Stimulated activated CD4-positive, alpha-beta T cell treated with anti-CD3 and anti-CD28 coated beads, Interleukin-15, amount 100 ng/mL, for 24 hours (primary cell): ENCODE measurements around the gene PIPOX.

Source experiments
- DNase-seq: peaks from one replicate; pipeline ENCODE4 v3.0.0-alpha.2; 2020

The PIPOX gene

GRCh38 chr17:29020576-29020975 lies 22.4 kb upstream of the PIPOX start:
- DNase-seq: no peak

- DNase-seq: no peak
These were observed 21.7 kb upstream of the PIPOX start for GRCh38 chr17:29021226-29021625.

GRCh38 chr17:29022074-29022473 lies 20.9 kb upstream of the PIPOX start:
- no peak for DNase-seq

GRCh38 chr17:29024316-29024952 lies 18.5 kb upstream of the PIPOX start:
- DNase-seq: no peak

DNA sequence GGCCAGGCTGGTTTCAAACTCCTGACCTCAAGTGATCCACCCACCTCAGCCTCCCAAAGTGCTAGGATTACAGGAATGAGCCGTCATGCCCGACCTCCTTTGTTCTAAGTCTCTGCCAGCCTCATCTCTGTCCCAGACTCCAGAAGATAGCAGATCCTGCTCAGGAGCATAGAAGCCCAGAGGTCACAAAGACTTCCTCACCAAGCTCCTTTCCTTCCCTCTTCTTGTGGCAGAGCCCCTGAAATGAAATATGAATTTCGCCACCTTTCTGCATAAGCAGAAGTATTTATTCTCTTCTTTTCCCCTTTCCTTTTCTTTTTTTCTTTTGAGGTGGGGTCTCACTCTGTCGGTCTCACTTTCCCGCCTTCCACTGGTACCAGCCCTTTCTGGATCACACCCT lies 11.5 kb upstream of the PIPOX start:
- no peak for DNase-seq

DNA sequence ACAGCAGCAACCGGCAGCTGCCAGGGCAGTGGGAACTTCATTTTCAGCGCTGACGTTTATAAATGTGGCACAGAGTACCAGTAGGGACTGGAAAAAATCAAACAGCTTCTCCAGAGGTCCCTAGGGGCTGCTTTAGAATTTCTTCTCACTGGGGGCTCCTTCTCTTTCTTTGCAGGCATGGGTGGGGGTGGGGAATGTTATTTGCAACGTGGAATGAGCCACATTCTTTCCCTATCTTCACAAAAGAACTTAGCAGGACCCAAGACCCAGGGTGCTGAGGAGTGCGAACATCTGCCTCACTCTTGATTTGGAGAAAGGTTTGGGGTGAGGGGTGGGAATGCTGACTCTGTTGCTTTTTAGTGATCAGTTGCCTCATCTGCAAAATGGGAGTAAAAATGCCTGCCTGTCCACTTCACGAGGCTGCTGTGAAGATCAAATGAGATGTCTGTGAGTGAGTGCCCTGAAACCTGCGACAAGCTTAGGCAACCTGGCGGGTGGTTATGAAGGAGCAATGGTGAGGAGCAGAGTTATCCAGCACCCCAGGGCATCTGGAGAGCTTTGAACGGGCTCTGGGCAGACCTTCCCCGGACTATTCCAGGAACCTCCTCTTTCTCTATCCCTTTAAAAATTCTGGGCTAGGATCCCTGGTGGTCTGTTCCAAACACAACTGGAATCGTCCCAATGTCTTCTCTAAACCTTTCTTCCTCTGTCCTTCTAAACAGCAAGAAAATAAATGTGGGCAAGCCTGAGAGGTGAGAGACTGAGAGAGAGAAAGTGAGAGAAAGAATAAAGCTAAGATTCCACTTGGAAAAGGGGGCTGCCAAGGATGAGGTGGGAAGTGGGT lies 10.7 kb upstream of the PIPOX start:
- no peak for DNase-seq

GRCh38 chr17:29032857-29033197 lies 10.1 kb upstream of the PIPOX start:
- no peak for DNase-seq

DNA sequence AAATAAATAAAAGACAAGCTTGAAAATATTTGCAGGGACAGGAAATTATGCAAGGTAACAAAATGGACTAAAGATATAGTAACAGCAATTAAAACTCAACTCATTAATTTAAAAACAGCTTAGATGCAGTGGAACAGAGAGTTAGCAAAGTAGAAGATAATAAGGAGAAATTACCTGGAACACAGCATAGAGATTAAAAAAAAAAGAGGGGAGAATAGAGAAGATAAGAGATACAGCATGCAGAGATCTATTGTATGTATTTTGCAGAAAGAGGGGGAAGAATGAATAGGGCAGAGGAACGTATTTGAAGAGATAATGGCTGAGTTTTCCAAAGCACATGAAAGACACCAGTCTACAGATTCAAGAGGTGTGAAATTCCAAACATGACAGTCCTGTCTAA lies 8.4 kb upstream of the PIPOX start:
- no peak for DNase-seq

- DNase-seq: no peak
These were observed 6.4 kb upstream of the PIPOX start for GRCh38 chr17:29036584-29036983.

GRCh38 chr17:29037739-29038084 lies 5.2 kb upstream of the PIPOX start:
- DNase-seq: no peak

DNA sequence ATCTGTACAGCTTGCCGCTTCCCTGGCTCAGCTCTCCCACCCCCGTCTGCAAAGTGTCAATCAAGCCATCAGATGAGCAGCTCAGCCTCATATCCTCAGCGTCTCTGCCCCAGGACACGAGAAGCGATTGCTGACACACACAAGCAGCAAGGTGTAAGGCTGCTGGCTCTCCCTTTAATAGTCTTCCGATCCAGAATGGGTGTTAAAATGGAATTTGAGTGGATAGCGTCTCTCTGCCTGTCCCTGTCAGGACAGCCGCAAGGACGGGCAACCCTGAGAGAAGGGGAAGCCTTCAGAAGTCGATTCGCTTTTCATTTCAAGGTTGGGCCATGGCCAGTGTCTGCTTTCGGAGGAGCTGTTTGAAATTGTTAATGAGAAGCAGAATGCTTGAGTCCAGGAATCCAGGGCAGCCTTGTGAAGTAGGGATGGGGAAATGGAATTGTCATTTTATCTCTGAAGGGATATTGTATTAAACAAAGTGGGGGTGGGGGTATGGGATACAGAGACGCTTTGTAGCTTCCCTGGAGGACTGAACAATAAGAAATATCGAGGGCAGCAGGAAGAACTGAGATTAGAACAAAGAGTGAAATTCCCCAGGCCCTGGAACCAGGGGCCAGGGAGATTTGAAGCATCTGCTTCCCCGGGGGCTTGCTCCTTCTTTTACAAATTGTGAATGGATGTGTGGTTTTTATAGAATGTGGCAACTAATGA lies 4.7 kb upstream of the PIPOX start:
- DNase-seq: no peak

GRCh38 chr17:29039764-29040598 lies 3.0 kb upstream of the PIPOX start:
- DNase-seq: no peak

- DNase-seq: no peak
These were observed 1.9 kb upstream of the PIPOX start for GRCh38 chr17:29041091-29041490.

- no peak for DNase-seq
These were observed 1.4 kb upstream of the PIPOX start for GRCh38 chr17:29041571-29041970.

- DNase-seq: no peak
These were observed 789 bp upstream of the PIPOX start for GRCh38 chr17:29042026-29042678.

DNA sequence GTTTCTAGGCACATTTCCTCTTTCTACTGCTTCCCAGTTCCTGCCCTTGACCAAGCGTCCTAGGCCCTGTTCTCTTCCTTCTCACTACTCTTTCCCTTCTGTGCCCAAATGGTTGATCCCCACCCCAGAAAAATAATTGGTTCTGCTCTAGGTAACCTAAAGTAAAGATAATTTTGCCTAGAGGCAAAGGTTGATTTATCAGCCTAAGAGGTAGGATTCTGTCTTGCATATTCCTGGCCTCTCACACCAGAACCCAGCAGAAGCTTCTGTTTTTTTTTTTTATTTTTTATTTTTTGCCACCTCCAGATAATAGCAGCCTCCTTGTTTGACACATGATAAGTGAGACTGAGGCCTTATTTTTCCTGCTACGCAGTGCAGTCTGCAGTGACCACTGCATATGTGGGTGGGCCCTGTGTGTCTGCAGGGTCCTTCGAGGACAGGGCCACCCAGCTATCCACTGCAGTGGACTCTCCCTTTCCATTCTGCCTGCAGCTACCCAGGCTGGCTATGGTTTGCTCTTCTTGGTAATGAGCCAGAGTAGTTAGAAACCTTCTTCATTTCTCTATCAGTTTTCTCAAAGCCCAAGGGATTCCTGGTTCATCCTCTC lies 701 bp downstream of the PIPOX start:
- no peak for DNase-seq

DNA sequence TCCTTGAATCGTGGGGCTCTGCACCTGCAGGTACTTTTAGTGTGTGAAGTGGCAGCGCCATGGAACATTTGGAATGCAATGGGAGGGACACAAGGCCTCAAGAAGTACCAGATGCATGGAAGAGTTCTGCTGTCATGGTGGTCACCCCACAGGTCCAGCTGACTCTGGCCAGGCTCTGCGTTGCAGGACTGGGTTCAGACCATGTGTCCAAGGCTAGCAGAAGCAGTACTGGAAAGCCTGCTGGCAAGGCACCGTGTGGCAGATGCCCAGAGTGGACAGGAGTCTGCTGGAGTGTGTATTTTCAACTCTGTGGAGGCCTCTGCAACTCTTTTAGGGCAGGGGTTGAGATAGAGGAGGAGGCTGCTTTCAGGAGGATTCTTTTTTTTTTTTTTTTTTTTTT lies 2.1 kb downstream of the PIPOX start:
- DNase-seq: no peak

DNA sequence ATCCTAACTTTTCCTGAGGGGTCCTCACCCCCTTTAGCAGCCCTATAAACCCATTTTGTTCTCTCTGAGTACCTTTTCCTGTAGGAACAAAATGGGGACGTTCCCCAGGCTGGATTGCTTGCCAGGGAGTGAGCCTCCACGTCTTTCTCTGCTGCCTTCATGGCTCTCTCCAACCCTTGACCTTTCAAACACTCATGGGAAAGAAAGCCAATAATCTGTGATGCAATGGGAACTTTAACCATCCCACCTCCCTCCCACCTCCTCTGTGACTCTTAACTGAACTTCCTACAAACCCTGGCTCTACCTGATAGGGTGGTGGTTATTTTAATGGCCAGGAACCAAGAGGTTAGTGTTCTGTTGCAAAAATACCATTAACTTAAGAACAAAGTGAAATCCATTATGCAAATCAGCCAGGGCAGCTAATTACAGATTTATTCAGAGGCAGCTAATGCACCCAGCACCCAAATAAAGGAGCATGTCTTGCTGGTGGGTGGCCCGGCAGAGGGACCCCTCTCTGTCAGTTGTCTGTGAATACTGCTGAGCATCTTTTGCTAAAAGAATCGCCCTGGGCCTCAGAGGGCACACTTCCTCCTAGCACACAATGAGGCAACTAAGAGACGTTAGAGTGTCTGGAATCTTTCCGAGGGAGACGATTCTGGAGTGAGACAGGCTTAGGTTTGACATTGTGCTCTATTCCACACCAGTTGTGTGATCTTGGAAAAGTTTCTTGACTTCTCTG lies 3.0 kb downstream of the PIPOX start:
- DNase-seq: no peak

GRCh38 chr17:29046473-29046839 lies 3.5 kb downstream of the PIPOX start:
- DNase-seq: no peak

DNA sequence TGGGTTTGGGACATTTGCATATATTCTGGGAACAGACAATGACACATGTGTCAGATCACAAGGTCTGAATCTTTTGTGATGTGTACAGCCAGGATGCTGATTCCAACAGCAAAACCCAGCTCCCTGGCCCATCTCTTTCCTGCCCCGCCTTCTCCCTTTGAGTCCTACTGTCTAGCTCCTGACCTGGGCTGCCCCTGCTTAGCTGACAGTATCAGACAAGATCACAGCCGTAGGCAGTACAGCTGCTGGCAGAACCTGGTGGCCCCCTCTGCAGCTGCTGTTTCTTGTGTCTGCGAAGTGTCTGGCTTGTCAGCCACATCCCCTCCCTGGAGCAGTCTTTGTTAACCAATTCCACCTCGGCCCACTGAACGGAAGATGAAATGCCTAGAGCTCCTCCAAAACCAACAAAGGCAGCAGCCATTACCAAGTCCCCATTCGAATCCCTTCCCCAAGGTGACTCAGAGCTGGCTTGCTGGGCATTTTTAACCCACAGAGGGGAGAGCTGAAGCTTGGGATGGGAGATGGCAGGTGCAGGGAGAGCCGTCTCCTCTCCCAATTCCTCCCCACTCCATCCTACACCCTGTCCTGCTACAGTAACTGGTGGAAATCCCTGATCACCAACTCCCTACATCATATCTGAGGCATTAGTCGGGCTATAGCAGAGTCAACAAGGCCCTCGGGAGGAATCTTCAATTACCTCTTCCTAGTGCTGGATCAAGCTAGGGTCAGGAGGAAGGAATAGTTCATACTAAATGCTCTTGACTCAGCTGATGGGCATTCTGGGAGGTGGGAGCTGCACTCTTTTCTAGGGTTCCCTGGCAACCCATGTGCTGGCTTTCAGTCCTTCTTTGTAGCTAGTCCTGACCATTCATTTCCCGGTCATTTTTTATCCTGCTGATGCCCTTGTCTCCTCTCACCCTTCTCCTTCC lies 5.8 kb downstream of the PIPOX start:
- DNase-seq: no peak
